GM18909 (cell line): ENCODE measurements around the gene TLE7.

ENCODE experiments used
- ATAC-seq: cut with Tn5 transposase; IDR thresholded peaks from one replicate; pipeline ENCODE4 v1.9.1; 2021; ENCODE audit warnings: mild to moderate bottlenecking; ENCODE audit not compliant: unreplicated experiment, poor library complexity

TLE7 gene

DNA sequence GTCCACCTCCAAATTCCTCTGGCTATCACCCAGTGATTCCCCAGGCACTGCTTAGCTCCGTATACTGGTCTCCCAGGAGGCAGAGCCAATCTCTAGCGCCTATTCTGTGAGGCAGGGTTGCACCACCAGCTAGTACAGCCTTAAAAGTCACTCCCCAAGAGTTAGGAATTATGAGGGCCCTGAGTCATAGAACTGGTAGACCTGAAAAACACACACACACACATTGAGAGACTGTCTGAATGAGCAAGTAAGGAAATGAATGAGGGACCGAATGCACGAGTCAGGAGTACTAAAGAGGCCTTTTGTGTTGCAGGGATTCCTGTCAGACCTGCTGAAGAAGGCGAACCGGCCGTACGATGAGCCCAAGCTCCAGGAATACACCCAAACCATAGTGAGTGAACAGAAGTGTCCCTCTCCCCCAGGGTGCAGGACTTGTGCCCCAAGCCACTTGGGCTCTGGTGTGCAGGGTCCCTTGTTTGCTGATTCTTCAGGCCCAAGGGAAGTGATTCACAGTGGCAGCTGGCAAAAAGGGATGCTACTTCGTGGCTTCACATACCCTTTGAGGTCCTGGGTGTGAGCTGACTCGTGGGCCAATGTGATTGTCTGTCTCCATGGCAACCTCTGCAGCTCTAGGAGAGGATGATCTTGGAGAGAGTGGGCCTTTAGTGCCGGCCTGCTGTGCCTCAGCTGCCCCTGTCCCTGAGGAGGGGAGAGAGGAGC lies 58.6 kb downstream of the TLE7 start:
- ATAC-seq = no peak

DNA sequence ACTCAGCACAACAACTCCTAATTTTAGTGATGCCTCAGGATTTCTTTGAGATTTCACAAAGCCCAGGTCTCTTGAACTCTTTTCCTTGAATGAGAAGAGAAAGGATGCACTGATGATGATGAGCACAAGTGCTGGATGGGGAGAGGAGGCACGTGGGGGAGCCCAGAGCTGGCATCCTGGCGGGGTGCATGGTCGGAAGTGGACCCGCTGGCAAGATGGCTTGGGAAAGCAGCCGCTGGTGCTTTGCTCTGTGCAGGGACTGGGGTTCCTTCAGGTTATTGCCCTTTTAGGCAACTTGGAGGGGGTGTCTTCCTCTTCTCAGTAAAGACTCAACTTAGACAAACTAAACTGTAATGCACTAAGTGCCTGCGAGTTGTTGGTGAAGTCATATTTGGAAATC lies 61.0 kb downstream of the TLE7 start:
- ATAC-seq = no peak
